ENCODE results near the gene ZNF18. TPM values are rescaled to one million over a fixed set of nuclear protein-coding genes. Genes with fewer than 3 reads are reported as not detected.

ZNF18 gene
- polyA plus RNA-seq, 1 donor, result 6.6 TPM

Other genes starting within 250 kb of the ZNF18 start
- gene MAP2K4, start 23.4 kb upstream of the ZNF18 start, polyA plus RNA-seq (ENCODE audit: insufficient read length), result 21.4 TPM